G401 (cell line): Measurements from ENCODE around the gene TMEM92. TPM values are rescaled to one million over a fixed set of nuclear protein-coding genes. Genes with fewer than 3 reads are reported as not detected.
"Not testable (repeated sequence)": the region's sequence is repeated elsewhere in the genome, so short reads cannot be mapped to it uniquely, and the experiment has no call there.

Experiments
- DNase-seq: peaks from one replicate; pipeline ENCODE4 v3.0.0-alpha.2; 2015; ENCODE audit warnings: low spot score
- in situ Hi-C: cut with HindIII; loops from 2 replicates; pipeline ENCODE4 v1.10.0; 2016; ENCODE audit warnings: low sequenced_read_pairs, mixed read lengths
- total RNA-seq: library from RNA; depleted of rRNA; stranded (reverse); fragments of >200 nt; shearing (Covaris generic); gene quantifications from 2 replicates; pipeline ENCODE4 v1.2.3, GENCODE V29; 2014

Gene TMEM92
- total RNA-seq, 1 experiment from 2014 or later: 4.2 TPM

DNA sequence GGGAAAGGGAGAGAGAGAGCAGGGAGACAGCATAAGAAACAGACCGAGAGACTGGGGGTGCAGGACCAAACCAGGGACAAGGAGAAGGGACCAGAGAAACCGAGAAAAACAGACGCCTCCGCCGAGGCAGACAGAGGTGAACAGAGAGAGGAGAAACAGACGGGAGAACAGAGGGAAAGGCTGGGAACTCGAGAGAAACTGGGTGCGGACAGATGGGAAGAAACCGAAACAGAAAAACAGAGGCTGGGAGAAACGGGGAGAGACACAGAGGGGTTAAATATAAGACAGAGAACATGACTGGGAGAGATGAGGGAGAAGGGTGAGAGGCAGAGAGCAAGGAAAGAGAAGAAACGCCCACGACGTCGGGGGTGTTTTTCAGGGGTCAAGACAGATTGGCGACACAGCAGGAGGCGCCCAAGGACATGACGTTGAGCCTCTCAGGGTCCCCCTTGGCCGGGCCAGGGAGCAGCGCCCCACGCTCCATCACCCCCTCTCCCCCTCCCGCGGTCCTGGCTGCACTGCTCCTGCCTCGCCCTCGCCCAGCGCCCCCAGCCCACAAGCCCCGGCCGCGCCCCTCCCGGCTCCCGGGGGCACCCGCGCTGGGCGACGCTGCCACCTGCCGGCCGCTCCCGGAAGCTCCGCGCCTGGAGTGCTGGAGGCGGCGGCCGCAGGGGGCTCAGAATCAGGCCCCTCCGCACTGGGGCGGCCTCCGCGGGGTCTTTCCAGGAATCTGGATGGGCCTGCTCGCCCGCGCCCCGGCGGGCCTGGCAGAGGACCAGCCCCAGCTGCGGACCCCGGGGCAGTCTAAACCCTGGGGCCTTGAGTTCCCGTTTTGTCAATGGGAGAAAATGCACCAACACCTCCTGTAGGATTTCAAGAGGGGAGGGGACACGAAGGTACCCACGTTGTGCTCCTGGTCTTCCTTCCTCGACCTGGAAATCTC is 1.3 kb upstream of the TMEM92 start:
- DNase-seq: peak; percentile 29

DNA sequence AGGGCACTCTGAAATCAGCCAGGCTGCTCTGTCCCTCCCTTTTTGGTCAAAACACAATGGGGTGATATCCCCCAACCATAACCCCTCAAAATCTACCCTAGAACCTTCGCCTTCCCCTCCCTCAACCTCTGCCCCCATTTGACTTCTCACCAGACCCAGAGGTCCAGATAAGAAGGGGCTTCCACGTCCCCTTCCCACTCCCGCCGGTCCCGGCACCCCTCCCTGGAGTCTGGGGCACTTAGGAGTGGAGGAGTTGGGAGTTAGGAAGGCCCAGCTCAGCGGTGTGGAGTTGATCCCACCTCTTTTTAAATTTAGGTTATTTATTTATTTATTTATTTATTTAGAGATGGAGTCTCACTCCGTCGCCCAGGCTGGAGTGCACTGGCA is 619 bp upstream of the TMEM92 start:
- in situ Hi-C loops: no loop called here
- DNase-seq: no peak

More for the DNA sequence above, 1.3 kb upstream of the TMEM92 start:
- in situ Hi-C loops: no loop called here

DNA sequence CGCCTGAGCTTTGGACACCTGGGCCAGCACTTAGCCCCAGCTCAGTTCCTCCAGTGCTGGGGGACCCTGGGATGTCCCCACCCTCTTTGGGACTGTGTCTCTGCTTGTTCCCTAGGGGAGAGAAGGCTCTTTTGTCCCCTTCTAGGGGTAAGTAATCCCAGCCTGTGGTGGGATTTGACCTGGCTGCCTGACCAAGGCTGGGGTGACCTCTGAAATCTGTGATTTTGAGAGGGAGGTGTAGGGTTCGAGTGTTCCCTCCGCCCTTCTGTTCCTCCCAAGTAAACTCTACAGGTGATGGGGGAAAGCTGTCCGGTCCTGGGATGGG is 593 bp downstream of the TMEM92 start:
- no peak for DNase-seq
- in situ Hi-C loops: no loop called here

DNA sequence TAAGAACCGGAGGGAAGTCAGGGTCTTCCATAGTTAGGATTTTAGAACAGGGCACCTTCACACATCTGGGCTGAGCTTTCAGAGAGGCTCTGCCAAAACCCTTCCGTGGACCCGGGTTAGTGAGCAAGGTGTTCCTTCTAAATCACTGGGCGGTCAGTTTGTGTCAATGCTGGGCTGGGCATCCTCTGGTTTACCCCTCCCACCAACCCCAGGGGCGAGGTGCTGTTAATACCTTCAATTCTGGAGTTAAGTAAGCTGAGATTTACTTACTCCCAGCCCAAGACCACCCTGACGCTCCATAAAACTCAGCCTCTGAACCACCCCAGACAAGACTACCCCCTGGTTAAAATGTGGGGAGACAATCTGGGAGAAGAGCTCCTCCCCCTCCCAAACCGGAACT is 1.0 kb downstream of the TMEM92 start:
- in situ Hi-C loops: no loop called here
- DNase-seq: no peak

DNA sequence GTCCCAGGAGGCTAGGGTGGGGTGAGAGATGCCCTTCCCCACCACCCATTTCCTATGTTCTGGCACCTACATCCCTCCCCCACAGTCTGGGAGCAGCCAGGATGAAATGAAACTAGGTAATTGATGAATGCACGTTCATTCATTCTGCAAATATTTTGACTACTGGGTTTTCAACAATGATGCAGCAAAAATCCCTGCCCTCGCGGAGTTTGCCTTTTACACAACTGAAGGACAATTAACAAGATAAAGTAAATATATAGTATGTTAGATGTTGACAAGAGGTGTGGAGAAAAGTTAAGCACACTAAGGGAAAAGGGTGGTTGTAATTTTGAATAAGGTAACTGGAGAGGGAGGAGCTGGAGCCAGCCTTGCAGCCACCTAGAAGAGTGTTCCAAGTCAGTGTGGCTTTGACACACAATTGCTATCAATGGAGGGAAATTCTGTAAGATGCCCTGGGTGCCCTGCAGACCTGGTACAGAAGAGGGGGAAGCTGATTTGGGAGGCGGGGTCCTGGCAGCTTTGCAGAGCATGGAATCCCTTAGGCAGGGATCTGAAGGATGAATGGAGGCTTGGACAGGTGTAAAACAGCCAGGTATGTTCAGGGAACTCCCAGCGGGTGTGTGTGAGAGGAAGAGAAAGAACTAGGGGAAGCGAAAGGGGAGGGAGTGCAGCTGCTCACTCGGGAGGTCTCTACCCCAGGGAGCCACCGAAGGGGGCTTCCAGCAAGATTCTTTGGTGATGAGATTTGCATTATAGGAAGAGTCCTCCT is 2.5 kb downstream of the TMEM92 start:
- in situ Hi-C loops: no loop called here
- DNase-seq: no peak

DNA sequence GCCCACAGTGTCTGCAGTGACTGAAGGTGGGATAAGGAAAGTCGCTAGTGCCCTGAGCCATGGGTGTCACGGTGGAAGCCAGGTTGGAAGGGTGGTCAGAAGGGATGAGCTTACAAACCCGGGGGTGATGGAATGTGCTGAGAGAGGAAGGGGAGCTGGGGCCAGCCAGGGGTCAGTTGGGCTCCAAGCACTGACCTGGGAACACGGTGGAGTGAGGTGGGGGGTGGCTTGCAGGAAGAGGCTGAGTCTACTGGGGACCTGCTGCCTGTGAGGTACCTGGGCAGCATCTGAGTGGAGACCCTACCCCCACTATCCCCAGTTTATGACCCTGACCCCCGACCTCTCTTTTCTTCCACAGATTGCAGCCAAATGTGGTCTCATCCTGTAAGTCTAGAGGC is 3.1 kb downstream of the TMEM92 start:
- no peak for DNase-seq
- in situ Hi-C loops: no loop called here

DNA sequence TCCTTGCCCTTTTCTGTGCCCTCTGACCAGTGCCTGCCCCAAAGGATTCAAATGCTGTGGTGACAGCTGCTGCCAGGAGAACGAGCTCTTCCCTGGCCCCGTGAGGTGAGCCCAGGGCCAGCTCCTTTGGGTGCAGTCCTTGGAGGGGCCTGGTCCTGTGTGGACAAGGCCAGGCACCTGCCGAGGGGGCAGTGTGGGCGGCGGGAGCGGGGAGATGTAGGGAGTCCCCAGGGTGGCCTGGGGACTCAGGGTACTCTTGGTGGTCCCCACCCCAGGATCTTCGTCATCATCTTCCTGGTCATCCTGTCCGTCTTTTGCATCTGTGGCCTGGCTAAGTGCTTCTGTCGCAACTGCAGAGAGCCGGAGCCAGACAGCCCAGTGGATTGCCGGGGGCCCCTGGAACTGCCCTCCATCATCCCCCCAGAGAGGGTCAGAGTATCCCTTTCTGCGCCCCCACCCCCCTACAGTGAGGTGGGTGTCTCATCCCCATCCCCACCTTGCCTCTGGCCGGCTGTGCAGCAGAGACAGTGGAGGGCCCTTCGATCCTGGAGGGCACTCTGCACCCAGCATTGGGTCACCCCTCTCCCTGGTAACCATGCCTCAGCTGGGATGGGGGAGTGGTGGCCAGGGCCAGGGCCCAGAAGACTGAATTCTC is 4.4 kb downstream of the TMEM92 start:
- in situ Hi-C loops: no loop called here
- no peak for DNase-seq

DNA sequence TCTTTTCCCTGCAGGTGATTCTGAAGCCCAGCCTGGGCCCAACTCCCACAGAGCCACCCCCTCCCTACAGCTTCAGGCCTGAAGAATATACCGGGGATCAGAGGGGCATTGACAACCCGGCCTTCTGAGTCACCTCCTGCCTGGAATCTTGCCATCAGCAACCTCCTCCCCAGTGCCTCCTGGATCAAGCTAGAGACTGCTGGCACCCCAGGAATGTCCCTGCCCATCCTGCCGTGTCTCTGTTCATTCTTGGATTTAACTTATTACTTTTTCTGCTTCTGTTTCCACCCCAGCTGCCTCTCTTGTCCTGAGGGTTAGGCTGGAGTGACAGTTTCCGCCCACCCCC is 4.9 kb downstream of the TMEM92 start:
- in situ Hi-C loops: no loop called here
- no peak for DNase-seq

DNA sequence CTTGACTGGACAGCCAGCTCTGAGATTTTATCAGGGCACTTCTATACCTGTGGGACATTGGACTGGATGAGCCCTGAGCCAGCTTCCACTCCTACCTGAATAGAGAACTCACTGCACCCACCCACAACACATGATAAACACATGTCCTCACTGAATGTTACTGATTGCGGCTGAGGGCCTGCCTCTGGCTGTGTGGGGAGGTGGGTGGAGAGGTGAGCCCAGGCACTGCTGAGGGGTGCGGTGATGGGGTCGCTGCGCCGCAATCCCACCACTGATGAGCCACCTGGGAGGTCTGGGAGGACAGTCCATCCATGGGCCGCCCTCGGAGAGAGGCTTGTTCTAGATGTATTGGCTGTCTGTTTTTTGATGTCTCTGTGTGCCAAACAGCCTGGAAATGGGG is 5.4 kb downstream of the TMEM92 start:
- in situ Hi-C loops: no loop called here
- no peak for DNase-seq

DNA sequence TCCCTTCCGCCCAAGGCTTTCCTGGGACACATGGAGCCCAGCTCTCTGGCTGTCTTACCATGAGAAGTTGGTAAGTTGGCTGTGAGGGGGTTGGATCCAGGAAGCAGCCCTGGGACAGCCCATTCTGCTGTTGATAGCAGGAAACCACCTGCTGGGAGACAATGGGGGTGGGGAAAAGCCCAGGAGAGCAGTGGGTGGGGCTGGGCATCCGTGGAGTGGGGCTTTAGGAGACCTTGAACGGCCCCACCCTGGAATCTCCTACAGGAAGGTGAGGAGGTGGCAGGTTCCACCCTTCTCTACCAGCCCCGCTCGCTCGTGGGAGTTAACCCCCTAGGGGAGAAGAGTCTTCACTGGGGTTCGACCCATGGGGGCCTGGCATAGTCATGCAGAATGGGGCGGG is 5.8 kb downstream of the TMEM92 start:
- in situ Hi-C loops: no loop called here
- DNase-seq: no peak

DNA sequence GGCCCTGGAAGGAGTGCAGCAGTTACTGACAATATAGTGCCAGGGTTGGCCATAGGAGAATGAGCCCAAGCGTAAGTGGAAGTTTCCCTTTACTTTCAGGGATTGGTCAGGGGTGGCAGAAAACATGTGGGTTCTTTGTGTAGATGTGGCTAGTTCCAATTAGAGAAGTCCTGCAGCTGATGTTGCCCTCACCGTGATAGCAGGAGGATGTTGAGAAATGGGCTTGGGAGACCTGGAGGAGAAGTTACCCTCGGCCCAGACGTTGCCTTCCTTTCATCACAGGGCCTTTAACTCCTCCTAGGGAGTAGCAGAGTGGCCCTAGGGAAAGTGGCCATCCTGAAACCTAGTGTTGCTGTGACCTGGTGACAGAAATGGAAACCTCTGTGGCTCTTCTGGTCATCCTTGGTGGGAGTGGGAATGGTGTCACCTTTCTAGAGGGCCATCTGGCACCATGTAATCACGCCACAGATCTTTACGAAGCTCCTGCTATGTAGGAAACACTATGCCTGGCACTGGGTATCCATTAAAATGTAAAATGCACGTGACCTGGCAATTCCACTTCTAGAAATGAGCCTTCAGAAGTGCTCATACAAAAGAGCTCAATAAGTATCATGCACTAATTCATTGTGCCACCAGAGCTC is 6.7 kb downstream of the TMEM92 start:
- DNase-seq: no peak

DNA sequence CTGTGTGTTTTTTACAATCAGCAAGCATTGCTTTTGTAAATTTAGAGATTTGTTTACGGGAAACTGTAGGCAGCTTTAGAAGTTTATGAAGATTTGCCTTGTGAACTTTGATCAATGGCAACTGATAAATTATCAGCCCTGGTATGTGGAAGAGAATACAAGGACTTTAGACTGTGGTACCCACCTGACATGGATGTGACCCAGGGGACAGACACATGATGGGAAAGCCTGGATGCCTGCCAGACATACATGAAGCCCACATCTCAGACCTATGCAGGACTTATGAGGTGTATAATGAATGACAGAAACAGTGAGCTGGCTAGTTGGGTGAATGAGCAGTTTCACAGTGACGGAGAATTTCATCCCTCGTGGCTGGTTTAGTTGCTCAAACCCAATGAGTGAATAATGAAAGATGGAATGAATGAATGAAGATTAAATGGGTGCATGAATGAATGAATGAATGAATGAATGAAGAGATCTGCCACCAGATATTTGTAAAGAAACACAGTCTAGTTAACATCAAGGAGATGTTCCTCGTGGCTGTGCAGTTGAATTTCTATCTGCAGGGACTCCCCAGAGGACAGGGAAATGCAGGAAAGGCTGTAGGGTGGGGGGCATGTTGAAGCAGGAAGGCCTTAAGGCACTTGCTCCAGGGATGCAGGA is 7.6 kb downstream of the TMEM92 start:
- DNase-seq: no peak
- in situ Hi-C loops: no loop called here

More for the DNA sequence above, 6.7 kb downstream of the TMEM92 start:
- in situ Hi-C loops: no loop called here

DNA sequence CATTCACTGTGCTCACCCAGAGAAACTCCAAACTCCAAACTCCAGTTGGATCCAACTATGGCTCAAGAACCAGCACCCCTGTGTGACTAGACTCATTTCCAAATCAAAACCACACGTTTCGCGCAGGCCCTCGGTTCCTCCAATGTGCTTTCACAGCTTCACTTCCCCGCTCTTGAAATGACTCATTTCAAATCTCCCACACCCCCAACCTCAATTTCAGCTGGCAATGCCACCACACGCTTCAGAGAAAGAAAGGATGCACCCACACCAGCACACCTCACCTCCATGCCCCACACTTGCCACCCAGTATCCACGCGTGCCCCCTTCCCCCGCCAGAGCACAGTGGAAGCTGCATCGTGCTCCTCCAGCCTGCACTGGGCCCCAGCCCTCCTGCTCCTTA is 9.0 kb downstream of the TMEM92 start:
- no peak for DNase-seq
- in situ Hi-C loops: no loop called here

DNA sequence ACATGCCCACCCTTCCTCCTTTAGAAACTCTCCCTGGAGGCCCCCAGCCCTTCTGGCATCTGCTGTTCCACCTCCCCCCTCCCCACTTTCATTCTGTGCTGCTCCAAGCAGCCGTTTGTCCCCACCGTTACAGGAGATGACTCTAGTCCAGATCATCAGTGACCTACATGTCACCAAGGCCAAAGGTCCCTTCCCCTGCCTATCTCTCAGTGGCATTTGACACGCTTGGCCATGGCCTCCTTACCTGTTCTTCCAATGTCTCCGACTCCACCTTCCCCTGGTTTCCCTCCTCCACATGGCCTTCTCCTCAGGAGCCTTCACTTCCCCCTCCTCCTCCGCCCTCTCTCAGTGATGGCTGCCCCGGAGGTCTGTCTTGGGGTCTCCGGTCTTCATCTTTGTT is 9.4 kb downstream of the TMEM92 start:
- in situ Hi-C loops: no loop called here
- no peak for DNase-seq

DNA sequence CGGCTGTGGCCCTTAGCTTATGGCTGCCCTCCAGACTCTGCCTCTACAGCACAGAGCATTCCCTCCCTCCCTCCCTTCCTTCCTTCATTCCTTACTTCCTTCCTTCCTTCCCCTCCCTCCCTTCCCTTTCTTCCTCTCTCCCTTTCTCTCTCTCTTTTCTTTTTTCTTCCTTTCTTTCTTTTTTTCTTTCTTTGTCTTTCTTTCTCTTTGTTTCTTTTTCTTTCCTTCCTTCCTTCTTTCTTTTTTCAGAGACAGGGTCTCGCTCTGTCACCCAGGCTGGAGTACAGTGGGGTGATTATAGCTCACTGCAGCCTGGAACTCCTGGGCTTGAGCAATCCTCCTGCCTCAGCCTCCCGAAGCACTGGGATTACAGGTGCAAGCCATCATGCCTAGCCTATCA is 11.7 kb downstream of the TMEM92 start:
- in situ Hi-C loops: no loop called here
- no peak for DNase-seq

DNA sequence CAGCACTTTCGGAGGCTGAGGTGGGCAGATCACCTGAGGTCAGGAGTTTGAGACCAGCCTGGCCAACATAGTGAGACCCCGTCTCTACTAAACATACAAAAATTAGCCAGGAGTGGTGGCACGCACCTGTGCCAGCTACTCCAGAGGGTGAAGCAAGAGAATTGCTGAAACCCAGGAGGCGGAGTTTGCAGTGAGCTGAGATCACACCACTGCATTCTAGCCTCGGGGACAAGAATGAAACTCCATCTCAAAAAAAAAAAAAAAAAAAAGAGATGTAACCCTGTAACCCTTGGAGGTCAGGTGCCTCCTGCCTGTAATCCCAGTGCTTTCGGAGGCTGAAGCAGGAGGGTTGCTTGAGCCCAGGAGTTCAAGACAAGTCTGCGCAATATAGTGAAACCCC is 13.0 kb downstream of the TMEM92 start:
- in situ Hi-C loops, DNase-seq: not testable (repeated sequence)

DNA sequence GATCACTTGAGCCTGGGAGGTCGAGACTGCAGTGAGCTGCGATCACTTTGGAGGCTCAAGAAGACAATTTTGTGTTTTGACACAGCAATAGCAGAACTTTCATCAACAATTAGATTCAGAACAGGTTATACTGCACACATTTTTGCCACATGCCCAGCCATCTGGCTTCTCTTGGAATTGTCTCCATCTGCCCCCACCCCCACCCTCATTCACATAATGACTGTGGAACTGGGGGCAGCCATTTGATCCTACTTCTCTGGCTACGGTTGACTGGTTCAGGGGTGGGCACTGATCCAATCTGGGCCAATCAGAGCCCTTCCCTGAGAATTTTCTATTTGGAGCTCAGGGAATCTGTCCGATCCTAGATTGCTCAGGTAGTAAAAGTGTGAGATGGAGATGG is 14.0 kb downstream of the TMEM92 start:
- in situ Hi-C loops: no loop called here

DNA sequence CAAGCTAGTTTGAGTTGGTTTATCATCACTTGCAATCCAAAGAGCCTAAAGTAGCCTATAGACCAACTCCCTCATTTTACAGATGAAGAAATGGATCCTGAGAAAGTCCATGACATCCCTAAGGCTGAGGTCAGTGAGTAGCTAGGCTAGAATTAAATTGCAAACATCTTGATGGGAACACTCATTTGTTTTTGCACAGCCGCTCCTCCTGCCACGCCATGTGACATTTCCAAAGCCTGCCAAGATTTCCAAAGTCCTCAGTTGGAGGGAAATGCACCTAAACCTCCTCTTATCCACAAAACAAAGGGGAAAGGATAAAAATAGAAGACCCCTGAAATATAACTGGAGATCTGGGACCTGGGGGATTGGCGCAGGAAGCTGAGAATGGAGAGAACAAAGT is 15.0 kb downstream of the TMEM92 start:
- in situ Hi-C loops: no loop called here
- peak; percentile 20 for DNase-seq

More for the DNA sequence above, 14.0 kb downstream of the TMEM92 start:
- peak; percentile 34 for DNase-seq
